ENCODE data around the gene ADCY4.

The ADCY4 gene

GRCh38 chr14:24269368-24269767 lies 65.5 kb downstream of the ADCY4 start:
- Histone ChIP-seq H3K36me3 (ENCODE audit: control insufficient read depth, insufficient read depth, low read length) (peaks cover 29% of the 10 kb centered on the region), H3K9ac (ENCODE audit: low read length) (no peak overlapping the region), H3K27ac (ENCODE audit: low read depth, low read length) (no peak overlapping the region)

More at GRCh38 chr14:24269368-24269767, 65.5 kb downstream of the ADCY4 start:
- Histone ChIP-seq H3K4me1 (ENCODE audit: control insufficient read depth, insufficient read depth, low read length) (peaks cover 11% of the 10 kb centered on the region; the same call in 1 of the 2 replicates), H3K4me3 (ENCODE audit: low read depth, low read length) (no peak overlapping the region), H3K27me3 (ENCODE audit: control insufficient read depth, insufficient read depth, low read length) (no peaks in the 10 kb centered on the region), H3K9me3 (ENCODE audit: control insufficient read depth, insufficient read depth, low read depth, low read length) (no peaks in the 10 kb centered on the region)

Data from HUES6 (cell line).